SK-MEL-5 (cell line): ENCODE results near the gene HBG1. TPM values are rescaled to one million over a fixed set of nuclear protein-coding genes. Genes with fewer than 3 reads are reported as not detected.

Experiments used
- DNase-seq: peaks from one replicate; pipeline ENCODE4 v3.0.0-alpha.2; 2016; ENCODE audit warnings: low read depth, low spot score
- in situ Hi-C: cut with HindIII; loops from 2 replicates; pipeline ENCODE4 v1.10.0; 2016; ENCODE audit warnings: low sequenced_read_pairs, high pct_unique_total_duplicates, low pct_unique_long_range_greater_than_20kb
- total RNA-seq: library from RNA; depleted of rRNA; stranded (reverse); fragments of >200 nt; shearing (Covaris generic); gene quantifications from 2 replicates; pipeline ENCODE4 v1.2.3, GENCODE V29; 2014

The HBG1 gene
- total RNA-seq, 1 experiment from 2014 or later: not detected

GRCh38 chr11:5235364-5236095 lies 14.1 kb downstream of the HBG1 start:
- in situ Hi-C loops: no loop called here
- no peak for DNase-seq

- in situ Hi-C loops: no loop called here
- no peak for DNase-seq
Observed at GRCh38 chr11:5234381-5234834, 15.2 kb downstream of the HBG1 start, which contains the start of gene HBD. TSS of gene HBD (minus strand) at chr11:5234483. CDS start at chr11:5234433, 50 bp downstream.

- in situ Hi-C loops: no loop called here
- DNase-seq: no peak
Observed at GRCh38 chr11:5233307-5233706, 16.4 kb downstream of the HBG1 start.

- in situ Hi-C loops: no loop called here
- DNase-seq: no peak
Observed at GRCh38 chr11:5232821-5233220, 16.8 kb downstream of the HBG1 start.

- no peak for DNase-seq
Observed at GRCh38 chr11:5232176-5232575, 17.5 kb downstream of the HBG1 start.

GRCh38 chr11:5231111-5231510 lies 18.5 kb downstream of the HBG1 start:
- no peak for DNase-seq
- in situ Hi-C loops: no loop called here

More at GRCh38 chr11:5232176-5232575, 17.5 kb downstream of the HBG1 start:
- in situ Hi-C loops: no loop called here

GRCh38 chr11:5230266-5230665 lies 19.4 kb downstream of the HBG1 start:
- DNase-seq: no peak

GRCh38 chr11:5229796-5230195 lies 19.9 kb downstream of the HBG1 start:
- no peak for DNase-seq
- in situ Hi-C loops: no loop called here

More at GRCh38 chr11:5230266-5230665, 19.4 kb downstream of the HBG1 start:
- in situ Hi-C loops: no loop called here

GRCh38 chr11:5229356-5229755 lies 20.3 kb downstream of the HBG1 start:
- DNase-seq: no peak
- in situ Hi-C loops: no loop called here

- in situ Hi-C loops: no loop called here
- no peak for DNase-seq
Observed at GRCh38 chr11:5228124-5228523, 21.5 kb downstream of the HBG1 start.

- in situ Hi-C loops: no loop called here
- no peak for DNase-seq
Observed at GRCh38 chr11:5227681-5228080, 22.0 kb downstream of the HBG1 start.

- in situ Hi-C loops: no loop called here
- no peak for DNase-seq
Observed at GRCh38 chr11:5226732-5227310, 22.8 kb downstream of the HBG1 start, which contains the start of gene HBB. TSS of gene HBB (minus strand) at chr11:5227071. CDS start at chr11:5227021, 50 bp downstream.

- in situ Hi-C loops: no loop called here
- no peak for DNase-seq
Observed at GRCh38 chr11:5225480-5225871, 24.2 kb downstream of the HBG1 start.

GRCh38 chr11:5224538-5225479 lies 24.8 kb downstream of the HBG1 start:
- in situ Hi-C loops: no loop called here
- no peak for DNase-seq

- in situ Hi-C loops: no loop called here
- DNase-seq: no peak
Observed at GRCh38 chr11:5223686-5224085, 26.0 kb downstream of the HBG1 start.

GRCh38 chr11:5223146-5223545 lies 26.5 kb downstream of the HBG1 start:
- DNase-seq: no peak
- in situ Hi-C loops: no loop called here

- in situ Hi-C loops: no loop called here
Observed at GRCh38 chr11:5210376-5210885, 39.2 kb downstream of the HBG1 start.

GRCh38 chr11:5204787-5205186 lies 44.9 kb downstream of the HBG1 start:
- in situ Hi-C loops: no loop called here

More at GRCh38 chr11:5210376-5210885, 39.2 kb downstream of the HBG1 start:
- DNase-seq: no peak

More at GRCh38 chr11:5204787-5205186, 44.9 kb downstream of the HBG1 start:
- peak; percentile 83 for DNase-seq
